Fibroblast of the conjunctiva (primary cell): Measurements from ENCODE around the gene SYNGR3.
"Not testable (repeated sequence)": the region's sequence is repeated elsewhere in the genome, so short reads cannot be mapped to it uniquely, and the experiment has no call there.

Experiments used
- DNase-seq: peaks from one replicate; pipeline ENCODE4 v3.0.0-alpha.2; 2010; ENCODE audit warnings: low read depth

The SYNGR3 gene

DNA sequence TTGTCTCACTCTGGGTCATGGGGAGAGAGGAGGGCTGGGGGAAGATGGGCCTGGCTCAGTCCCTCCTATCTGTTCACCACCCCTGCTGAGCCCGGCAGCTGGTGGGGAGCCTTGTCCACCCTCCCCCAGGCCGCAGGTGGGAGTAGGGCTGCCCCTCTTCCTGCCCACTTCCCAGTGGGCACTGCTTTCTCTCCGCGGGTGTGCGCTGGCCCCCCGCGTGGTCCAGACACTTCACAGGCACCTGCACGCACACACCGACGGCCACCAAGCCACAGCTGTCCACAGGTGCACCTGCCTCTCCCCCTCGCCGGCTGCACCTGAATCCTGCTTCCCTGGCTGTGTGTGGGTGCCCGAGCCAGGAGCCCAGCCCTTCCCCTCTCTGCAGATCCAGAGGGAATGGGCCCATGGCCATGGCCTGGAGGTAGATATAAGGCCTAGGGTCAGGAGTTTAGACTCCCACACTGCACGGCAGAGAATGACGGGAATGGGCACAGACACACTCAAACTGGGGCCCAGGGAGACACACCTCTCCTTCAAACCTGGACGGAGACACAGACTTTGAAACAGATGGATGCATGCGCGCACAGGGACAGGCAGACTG is 39.0 kb downstream of the SYNGR3 start:
- DNase-seq: no peak

DNA sequence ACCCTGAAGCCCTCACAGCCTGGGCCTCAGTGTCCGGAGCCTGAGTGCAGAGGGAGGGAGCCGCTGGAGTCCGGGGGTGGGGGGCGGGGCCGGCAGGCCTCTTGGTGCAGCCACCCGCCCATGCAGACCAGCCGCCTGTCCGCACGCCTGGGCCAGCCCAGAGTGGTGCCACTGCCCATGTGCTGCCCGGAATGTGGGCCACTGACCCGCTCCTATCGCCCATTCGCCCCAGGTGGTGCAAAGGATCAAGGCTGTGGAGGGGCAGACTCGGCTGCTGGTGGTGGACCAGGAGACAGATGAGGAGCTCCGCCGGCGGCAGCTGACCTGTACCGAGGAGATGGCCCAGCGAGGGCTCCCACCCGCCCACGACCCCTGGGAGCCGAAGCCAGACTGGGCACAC is 39.6 kb downstream of the SYNGR3 start:
- DNase-seq: no peak

DNA sequence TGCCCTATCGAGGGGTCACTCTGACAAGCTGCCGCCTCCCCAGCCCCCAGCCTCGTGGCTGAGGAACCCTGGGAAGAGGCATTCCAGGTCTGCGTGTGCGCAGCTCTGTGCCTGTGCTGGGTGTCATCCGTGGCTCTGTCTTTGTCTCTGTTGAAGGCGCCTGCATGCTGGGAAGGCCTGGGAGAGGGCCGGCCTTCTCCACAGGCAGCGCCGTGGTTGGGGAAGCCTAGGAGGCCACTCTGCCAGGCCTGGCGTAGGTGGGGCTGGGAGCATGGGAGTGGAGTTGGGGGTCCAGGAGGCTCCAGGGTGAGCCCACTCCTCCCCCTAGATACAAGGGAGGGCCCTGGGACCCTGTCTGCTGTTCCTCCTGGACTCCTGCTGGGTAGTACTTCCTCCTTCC is 40.3 kb downstream of the SYNGR3 start:
- no peak for DNase-seq

DNA sequence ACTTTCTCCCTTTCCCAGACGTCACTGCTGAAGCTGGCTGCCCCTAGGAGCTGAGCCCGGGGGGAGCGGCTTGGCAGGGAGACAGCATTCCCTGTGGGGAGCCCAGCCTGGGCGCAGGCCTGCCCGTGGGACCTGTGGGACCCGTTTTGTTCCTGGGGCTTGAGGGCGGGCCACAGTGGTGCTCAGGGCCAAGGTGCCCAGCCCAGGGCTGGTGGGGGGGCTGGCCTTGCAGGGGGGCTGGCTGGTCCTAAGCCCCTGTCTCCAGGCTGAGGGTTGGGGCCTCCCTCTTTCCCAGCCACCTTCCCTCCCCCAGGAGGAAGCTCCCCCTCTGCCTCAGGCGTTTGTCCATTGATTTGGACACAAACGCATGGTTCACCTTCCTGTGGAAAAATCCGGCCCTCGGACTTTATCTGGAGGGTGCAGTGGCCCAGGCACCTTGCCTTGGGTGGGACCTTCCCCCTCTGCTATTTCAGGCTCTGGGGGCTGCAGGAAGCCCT is 41.4 kb downstream of the SYNGR3 start:
- no peak for DNase-seq

DNA sequence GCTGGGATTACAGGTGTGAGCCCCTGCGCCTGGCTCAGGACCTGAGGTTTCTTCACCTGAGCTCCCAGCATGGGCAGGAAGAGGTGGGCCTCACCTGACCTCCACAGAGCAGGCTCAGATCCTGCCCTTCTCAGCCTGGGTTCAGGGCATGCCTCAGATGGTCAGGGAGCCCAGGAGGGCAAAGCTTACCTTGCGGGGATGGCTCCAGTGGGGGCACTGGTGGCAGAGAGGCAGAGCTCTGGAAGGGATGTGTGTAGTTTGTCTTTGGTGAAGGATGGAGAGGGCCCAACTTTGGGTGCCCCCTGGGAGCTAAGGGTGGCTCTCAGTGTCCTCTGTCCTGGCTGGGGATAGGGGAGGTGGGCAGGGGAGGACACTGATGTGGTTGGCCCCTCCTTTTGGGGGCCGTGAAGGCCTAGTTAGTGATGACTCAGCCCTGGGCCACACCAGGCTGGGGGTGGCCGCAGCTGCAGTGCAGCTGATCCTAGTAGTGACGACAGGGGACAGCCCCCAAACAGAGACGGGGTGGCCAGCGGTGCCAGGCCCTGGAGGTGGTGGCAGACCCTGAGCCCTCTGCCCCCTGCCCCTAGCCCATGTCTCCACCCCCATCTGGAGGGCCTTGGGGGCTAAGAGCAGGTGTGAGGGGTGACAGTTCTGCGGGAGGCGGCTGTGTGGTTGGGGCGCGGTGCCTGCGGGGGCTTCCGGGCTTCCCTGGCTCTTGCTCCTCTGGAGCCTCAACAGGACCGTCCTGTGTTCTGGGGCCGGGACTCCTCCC is 42.7 kb downstream of the SYNGR3 start:
- no peak for DNase-seq

DNA sequence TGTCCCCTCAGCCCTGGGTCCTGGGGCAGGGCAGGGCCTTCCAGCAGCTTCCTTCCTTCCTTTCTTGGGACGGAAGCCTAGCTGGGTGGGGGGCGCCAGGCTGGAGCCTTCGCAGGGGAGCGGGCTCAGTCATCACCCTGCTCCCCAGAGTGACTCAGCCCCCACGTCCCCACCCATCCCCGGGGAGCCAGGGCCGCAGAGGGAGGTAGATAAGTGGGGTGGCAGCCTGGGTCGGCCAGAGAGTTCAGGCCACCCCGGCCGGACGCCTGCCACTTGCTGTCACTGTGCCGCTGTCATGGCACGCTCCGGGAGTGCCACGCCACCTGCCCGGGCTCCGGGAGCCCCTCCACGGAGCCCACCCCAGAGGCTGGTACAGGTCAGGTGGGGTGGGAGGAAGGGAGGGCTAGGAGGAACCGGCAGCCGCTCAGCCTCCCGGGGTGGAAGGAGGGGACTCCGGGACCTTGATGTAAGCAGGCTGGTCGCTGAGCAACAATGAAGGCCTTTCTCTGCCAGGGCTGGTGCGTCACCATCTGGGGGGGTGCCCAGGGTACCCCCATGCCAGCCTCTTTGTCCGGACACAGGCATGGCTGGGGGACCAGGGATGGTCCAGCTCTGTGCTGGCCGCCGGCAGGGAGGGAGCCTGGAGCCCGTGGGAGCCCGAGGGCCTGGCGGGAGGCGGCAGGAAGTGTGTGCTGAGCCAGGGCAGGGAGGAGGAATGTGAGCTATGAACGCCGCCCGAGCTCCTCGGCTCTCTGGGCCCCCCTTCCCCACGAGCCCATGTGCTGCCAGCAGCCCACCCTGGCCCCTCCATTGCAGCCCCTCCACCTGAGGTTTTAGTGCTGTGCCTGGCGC is 43.5 kb downstream of the SYNGR3 start:
- DNase-seq: no peak

DNA sequence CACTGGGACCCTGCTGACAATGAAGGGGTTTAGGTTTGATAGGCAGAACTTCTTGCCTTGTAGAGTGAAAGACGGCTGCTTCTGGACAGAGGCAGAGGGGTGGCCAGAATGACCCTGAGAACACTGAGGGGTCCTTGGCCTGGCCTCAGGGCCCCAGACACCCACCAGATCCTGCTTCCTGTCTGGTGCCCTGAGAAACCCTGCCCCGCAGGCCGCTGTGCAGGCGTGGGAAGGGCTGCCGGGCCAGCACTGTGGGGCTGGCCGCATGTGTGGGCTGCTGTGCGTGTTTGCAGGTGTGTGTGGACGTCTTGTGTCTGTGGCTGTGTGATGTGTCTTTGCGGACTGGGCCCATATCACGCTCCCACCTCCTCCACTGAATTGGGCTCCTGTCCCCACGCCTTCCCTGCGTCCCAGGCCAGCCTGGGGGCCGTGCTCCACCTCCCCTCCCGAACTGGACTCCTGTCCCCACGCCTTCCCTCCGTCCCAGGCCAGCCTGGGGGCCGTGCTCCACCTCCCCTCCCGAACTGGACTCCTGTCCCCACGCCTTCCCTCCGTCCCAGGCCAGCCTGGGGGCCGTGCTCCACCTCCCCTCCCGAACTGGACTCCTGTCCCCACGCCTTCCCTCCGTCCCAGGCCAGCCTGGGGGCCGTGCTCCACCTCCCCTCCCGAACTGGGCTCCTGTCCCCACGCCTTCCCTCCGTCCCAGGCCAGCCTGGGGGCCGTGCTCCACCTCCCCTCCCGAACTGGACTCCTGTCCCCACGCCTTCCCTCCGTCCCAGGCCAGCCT is 44.3 kb downstream of the SYNGR3 start:
- not testable (repeated sequence) for DNase-seq

DNA sequence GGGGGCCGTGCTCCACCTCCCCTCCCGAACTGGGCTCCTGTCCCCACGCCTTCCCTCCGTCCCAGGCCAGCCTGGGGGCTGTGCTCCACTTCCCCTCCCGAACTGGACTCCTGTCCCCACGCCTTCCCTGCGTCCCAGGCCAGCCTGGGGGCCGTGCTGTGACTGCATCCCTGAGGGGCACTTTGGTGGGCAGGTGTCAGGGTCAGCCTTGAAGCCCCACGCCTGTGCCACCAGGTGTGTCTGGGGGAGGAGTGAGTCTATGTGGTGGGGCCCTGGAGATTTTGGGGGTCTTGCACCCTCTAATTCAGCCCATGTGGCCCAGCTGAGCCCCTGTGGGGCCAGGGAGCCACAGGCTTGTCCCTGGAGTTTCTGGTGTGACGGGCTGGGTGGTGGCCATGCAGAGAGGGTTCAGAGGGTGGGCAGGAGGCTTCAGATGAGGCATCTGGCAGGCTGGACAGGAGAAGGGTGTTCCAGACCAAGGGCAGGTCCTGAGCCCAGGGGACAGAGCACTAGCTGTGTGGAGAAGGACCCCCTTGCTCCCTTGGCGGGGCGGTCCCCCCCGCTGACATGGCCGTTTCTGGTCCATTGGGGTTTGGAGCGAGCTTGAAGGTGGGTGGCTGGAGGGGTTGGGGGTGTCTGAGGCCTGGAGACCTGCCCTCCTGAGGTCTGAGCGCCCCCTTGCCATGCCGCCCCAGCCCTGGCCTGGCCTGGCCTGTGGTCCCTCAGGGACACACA is 45.1 kb downstream of the SYNGR3 start:
- no peak for DNase-seq

DNA sequence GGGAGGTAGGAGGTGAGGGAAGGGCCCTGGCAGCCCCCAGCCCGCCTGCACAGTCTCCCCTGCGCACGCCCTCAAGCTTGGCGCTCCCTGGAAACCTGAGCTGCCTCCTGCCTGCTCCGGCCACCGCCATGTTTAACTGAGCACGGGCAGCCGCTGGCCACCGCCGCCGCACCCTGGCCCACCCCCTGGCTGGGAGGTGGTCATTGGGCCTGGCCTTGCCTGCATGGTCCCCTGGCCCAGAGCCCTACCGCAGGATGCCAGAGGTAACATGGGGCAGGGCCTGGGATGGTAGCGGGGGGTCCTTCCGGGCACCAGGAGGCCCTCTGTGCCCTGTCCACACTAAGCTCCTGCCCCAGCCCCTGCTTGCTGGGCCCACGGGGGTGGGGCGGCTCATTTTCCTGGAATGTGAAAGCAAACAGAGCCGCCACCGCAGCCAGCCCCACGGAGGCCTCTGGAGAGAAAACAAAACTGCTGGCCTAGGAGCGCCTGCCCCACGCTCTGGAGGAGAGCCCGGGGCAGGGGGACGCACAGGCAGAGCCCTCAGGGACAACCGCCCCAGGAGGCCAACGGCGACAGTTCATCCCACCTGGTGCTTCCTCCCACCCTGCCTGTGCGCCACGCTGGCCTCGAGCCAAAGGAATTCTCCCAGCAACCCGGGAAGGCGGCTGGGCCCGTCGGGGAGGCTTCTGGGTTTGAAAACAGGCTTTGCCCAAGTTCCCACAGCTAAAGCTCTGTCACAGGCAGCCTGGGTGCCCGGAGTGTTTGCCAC is 45.8 kb downstream of the SYNGR3 start:
- peak; percentile 65 for DNase-seq

DNA sequence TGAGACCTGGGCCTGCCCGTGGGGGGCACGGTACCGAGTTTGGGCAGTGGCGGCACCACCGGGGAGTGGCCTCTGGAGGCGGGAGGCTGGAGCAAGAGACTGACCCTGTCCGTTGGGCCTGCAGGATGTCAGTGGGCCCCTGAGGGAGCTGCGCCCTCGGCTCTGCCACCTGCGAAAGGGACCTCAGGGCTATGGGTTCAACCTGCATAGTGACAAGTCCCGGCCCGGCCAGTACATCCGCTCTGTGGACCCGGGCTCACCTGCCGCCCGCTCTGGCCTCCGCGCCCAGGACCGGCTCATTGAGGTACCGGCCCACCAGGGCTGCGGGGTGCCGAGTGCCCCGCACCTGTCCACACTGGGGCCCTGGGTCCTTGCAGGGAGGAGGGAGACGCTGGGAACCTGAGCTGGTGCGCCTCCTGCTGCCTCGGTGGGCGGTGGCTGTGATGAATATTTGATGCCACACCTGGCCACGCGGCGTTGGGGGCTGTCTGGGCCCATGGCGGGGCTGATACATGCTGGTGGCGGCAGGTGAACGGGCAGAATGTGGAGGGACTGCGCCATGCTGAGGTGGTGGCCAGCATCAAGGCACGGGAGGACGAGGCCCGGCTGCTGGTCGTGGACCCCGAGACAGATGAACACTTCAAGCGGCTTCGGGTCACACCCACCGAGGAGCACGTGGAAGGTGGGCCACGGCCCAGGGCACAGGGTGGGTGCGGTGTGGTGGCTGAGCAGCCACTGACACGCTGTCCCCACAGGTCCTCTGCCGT is 46.6 kb downstream of the SYNGR3 start:
- DNase-seq: no peak

DNA sequence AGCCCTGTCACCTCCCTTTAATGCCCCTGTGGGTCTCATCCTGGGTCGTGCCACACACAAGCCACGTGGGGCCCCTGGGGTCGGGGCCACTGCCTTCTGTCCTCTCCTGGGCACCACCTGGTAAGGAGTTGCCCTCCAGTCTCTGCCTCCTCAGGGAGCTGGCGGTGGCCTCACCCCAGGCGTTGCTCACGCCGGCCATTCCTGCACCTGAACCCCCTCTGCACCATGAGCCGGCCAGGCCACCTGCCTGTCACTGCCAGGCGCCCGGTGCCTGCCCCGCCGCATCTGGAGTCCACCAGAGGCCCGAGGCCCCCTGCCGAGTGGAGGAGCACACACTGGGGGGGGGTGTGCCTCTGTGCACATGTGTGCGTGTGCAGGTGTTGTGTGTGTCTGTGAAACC is 47.3 kb downstream of the SYNGR3 start:
- DNase-seq: no peak

DNA sequence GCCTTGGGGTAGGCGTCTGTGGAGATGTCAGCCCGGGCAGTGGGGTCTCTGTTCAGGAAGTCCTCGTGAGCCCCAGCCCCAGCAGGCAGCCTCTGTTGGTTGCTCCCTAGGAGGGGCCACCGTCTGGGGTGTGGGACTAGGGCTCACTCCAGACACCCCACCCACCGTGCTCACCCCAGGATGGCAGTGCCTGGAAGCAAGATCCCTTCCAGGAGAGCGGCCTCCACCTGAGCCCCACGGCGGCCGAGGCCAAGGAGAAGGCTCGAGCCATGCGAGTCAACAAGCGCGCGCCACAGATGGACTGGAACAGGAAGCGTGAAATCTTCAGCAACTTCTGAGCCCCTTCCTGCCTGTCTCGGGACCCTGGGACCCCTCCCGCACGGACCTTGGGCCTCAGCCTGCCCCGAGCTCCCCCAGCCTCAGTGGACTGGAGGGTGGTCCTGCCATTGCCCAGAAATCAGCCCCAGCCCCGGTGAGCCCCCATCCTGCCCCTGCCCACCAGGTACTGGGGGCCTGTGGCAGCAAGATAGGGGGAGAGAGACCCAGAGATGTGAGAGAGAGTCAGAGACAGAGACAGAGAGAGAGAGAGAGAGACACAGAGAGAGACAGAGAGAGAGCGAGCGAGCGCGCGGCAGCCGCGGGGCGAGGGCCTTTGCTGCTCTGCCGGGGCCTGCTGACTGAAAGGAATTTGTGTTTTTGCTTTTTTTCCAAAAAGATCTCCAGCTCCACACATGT is 48.0 kb downstream of the SYNGR3 start:
- no peak for DNase-seq

DNA sequence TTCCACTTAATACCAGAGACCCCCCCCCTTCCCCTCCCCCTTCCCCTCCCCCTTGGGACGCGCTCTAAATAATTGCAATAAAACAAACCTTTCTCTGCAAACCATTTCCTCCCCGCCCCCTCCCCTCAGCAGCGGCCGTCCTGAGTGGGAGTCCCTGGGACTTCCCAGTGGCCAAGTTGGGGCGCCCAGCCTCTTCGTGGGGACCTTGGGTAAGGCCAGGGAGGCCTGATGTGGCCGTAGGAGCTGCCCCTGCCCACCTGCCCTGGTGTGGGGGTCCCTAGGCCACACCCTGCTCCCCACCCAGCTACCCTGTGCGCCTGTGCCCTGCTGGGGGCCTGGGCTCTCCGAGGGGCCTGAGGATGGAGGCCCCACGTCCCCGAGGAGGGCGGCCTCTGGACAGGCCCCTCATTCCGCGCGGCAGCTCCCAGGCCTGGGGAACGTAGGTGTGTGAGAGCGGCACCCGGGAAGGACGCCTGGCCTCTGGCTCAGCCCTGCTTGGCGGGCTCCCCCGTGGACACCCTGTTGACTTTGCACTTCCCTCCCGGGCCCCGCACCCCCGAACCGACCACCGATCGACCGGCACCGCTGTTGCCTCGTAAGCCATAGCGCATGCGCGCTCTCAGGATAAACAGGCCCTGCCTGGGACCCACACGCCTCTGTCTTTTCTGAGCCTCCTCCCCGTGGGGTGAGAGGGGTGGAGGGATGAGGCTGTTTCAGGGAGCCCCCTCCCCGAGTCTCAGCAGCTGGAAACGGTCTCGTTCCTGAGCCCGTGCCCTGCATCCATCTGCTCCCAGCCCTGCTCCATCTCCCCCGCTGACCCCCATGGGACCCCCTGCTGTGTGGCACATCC is 48.8 kb downstream of the SYNGR3 start:
- no peak for DNase-seq

DNA sequence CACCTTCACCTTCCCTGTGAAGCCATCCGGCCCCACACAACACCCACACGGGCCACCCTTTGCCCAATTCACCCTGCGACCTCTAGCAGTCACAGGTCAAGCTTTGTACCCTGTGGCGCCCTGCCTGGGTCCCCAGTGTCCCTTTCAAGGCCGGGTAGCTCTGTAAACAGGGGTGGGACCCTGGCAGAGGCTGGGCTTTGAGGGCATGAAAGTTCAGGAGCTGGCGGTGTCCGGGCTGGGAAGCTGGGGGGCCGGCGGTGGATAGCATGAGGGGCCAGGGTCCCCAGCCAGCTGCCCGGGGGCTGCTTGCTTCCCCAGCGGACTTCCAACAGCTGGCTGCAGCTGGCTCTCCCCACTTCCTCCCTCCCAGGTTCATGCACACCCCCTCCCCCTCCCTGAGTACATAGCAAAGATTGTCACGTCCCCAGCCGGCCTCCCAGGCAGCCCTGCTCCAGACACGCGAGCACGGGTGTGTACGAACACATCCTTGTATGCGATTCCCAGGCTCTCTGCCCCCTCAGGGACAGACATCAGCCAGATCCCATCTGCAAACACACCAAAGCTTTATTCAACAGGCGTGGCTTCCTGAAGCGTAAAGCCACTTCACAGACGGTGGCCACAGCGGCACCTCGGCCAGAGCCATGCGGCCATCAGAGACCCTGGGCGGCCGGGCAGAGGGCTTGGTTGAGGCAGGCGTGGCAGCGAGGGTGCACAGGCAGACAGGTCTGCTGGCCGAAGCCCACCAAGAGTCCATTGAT is 49.7 kb downstream of the SYNGR3 start:
- DNase-seq: no peak

DNA sequence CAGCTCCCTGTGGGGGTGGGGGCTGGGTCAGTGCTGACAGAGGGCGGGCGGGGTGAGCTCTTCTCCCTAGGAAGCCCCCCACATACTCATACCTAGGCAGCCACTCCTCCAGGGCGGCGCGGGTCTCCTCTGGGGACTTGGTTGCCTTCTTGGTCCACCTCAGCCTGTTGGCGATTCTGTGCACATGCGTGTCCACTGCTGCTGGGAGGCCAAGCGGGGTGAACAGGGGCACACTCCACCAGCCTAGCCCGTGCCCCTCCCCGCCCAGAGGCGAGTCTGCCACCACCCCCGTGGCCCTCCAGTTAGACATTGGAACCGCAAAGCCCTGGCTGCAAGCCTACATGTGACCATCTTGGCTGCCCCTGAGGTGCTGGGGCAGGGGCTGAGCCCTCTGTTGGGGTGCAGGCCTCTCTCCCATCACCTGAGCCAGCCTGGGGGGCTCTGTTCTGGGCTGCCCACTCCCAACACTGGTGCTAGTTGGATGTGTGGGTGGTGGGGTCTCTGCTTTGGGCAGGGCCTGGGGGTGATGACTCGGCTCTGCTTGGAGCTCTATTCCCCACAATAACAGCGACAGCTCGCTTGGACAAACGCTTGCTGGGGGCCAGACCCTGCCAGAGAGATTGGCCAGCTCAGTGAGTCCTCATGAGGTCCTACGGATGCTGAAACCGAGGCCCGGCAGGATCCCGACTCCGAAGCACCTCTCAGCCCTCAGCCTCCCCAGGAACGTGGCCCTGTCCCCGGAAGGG is 50.4 kb downstream of the SYNGR3 start:
- DNase-seq: no peak

DNA sequence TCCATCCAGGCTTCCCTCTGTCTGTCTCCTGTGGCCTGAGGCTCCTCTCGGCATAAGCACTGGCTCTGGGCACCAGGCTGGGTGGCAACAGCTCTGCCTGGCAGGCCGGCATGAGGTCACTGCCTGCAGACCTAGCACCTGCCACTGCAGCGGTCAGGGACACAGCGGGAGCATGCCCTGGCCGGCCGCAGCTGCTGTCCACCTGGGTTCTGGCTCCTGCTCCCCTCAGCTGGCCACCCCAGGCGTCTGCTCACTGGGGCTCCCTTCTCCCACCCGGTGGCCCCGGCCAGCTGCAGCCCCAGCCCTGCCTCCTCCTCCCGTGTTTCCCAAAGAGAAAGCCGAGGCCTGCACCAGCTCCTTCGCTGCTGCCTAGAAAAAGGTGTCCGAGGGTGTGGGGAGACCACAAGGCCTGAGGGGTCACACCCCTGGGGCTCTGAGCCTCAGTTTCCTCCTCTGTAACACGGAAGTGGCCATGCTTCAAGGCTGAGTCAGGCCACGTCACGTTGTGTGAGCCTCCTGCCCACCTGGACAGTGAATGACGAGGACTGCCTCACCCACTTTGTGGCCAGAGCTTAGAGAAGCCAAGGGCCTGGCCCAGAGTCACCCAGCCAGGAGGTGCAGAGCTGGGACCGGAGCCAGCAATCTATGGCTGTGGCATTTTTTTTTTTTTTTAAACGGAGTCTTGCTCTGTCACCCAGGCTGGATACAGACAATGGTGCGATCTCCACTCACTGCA is 51.2 kb downstream of the SYNGR3 start:
- no peak for DNase-seq
